ENCODE measurements around the gene HTR7.

- TF ChIP-seq, protein P1, sequence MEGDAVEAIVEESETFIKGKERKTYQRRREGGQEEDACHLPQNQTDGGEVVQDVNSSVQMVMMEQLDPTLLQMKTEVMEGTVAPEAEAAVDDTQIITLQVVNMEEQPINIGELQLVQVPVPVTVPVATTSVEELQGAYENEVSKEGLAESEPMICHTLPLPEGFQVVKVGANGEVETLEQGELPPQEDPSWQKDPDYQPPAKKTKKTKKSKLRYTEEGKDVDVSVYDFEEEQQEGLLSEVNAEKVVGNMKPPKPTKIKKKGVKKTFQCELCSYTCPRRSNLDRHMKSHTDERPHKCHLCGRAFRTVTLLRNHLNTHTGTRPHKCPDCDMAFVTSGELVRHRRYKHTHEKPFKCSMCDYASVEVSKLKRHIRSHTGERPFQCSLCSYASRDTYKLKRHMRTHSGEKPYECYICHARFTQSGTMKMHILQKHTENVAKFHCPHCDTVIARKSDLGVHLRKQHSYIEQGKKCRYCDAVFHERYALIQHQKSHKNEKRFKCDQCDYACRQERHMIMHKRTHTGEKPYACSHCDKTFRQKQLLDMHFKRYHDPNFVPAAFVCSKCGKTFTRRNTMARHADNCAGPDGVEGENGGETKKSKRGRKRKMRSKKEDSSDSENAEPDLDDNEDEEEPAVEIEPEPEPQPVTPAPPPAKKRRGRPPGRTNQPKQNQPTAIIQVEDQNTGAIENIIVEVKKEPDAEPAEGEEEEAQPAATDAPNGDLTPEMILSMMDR (conservative IDR thresholded peaks at IDR 0.05; ENCODE audit: low read depth, low read length) = no peak
- no peak for TF ChIP-seq EZH2 (IDR thresholded peaks at IDR 0.05; ENCODE audit: low read length, unreplicated experiment)
Measured at GRCh38 chr10:90695915-90696676, 161.7 kb downstream of the HTR7 start.

Measured in PC-3 (cell line).